ENCODE measurements around the gene NFKBIA. TPM values are rescaled to one million over a fixed set of nuclear protein-coding genes. Genes with fewer than 3 reads are reported as not detected.

Gene NFKBIA
- total and polyA plus RNA-seq, 2 donors (not counting 1 experiment from before 2014, with no cell fraction given) = 17.7 to 67.9 TPM

DNA sequence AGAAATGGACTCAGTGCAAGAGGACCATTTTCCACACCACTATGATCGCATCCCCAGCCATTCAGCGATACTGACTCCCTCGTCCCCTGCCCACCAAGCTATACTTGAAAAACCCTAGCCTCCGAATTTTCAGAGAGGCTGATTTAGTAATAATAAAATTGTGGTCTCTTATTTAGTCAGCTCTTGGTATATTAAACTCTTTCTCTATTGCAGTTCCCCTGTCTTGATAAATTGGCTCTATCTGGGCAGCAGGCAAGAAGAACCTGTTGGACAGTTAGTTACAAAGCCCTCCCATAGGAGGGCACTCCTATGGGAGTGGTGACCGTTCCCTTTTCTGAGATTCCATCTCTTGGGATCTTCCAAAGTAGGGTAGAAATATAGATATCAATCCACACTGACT lies 33.6 kb downstream of the NFKBIA start:
- H3K36me3 ChIP-seq (ENCODE audit: control insufficient read depth, insufficient read depth, low read length) = no peaks in the 10 kb centered on the region
- H3K4me1 ChIP-seq (ENCODE audit: control insufficient read depth, extremely low read depth, insufficient read depth, low read length) = peaks cover 12% of the 10 kb centered on the region
- no peaks in the 10 kb centered on the region for H4K20me1 ChIP-seq (ENCODE audit: control insufficient read depth, extremely low read depth, insufficient read depth, low read length)
- H3K9me3 ChIP-seq (ENCODE audit: control insufficient read depth, insufficient read depth, low read depth, low read length) = no peaks in the 10 kb centered on the region
- DNase-seq (ENCODE audit: low read depth in 2 of 2) = no peak
- H3K4me2 ChIP-seq (ENCODE audit: extremely low read depth, insufficient read depth, low read length) = no peak overlapping the region
- H2AFZ ChIP-seq (ENCODE audit: low read length) = no peak overlapping the region
- H3K79me2 ChIP-seq (ENCODE audit: control insufficient read depth, insufficient read depth, low read length) = no peaks in the 10 kb centered on the region
- no peak overlapping the region for H3K27ac ChIP-seq (ENCODE audit: insufficient read depth, low read length)
- no peaks in the 10 kb centered on the region for H3K27me3 ChIP-seq (ENCODE audit: control insufficient read depth, insufficient read depth, low read length)
- no peak overlapping the region for H3K9ac ChIP-seq (ENCODE audit: insufficient read depth, low read length)
- TF ChIP-seq EZH2 (IDR thresholded peaks at IDR 0.05; ENCODE audit: low read length, missing control alignments) = no peak
- TF ChIP-seq, protein P1, sequence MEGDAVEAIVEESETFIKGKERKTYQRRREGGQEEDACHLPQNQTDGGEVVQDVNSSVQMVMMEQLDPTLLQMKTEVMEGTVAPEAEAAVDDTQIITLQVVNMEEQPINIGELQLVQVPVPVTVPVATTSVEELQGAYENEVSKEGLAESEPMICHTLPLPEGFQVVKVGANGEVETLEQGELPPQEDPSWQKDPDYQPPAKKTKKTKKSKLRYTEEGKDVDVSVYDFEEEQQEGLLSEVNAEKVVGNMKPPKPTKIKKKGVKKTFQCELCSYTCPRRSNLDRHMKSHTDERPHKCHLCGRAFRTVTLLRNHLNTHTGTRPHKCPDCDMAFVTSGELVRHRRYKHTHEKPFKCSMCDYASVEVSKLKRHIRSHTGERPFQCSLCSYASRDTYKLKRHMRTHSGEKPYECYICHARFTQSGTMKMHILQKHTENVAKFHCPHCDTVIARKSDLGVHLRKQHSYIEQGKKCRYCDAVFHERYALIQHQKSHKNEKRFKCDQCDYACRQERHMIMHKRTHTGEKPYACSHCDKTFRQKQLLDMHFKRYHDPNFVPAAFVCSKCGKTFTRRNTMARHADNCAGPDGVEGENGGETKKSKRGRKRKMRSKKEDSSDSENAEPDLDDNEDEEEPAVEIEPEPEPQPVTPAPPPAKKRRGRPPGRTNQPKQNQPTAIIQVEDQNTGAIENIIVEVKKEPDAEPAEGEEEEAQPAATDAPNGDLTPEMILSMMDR (conservative IDR thresholded peaks at IDR 0.05 in 1 of 2, IDR thresholded peaks at IDR 0.05 in 1 of 2; ENCODE audit: low read depth in 1 of 2, low read length in 2 of 2) = no peak
- no peak overlapping the region for H3K4me3 ChIP-seq (replicated peaks in 1 of 4; ENCODE audit: control extremely low read depth in 1 of 4, insufficient read depth in 1 of 4, low read depth in 3 of 4, low read length in 4 of 4)

DNA sequence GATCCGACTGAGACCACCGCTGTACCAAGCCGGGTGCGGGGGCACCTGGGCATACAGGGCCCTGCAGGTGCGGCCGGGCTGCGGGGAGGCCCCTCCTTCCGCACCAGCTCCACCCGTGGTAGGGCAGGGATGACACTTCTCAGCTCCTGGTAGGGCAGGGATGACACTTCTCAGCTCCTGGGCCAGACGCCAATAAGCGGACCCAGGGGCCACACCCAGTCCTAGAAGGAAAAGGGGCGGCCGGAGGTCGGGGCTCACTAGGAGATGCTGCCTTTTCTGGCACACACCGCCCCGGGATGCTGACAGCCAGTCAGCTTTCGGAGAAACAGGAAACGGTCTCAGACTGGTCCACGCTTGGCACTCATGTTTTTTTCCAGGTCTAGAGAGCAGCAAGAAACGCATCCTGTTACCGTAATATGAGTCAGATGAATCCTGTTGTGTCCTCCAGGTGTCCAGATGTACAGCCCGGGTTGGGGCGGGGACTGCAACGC lies 34.8 kb downstream of the NFKBIA start:
- H3K9ac ChIP-seq (ENCODE audit: insufficient read depth, low read length) = no peak overlapping the region

DNA sequence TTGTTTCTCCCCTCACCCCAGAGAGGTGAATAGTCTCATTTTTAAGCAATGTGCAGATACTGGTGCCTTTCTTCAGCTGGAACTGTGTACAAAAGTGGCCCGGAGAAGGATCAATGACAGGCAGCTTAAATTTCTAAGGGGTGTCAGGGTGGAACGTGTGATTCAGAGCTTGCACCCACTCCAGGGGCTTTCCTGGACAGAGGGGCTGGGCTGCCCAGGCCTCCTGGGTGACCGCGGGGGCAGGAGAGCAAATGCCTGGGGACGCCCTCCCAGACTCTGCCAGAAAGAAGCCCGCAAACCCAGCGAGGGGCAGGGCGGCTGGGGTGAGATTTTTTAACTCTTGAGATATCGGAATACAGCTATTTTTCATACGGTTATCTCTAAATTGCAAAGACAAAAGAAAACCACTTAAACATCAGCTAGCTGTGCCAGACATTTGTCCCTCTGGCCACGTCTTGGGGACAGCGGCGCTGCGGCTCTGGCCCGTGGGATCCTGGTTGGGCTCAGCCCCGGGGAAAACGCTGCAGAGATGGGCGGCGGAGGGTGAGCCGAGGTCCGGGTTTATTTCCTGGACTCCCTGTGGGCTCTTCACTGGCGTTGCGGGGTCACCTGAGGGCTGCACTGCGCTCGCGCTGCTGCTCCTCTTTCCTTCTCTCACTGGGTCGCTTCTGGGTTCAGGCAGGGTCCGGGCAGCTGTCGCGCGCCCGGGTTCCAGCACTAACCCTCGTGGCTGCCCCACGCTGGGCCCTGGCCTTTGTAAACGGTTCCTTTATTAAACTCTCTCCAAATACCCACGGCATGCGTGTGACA lies 35.8 kb downstream of the NFKBIA start:
- Histone ChIP-seq H3K4me2 (ENCODE audit: extremely low read depth, insufficient read depth, low read length) (no peak overlapping the region), H4K20me1 (ENCODE audit: control insufficient read depth, extremely low read depth, insufficient read depth, low read length) (no peaks in the 10 kb centered on the region), H3K9me3 (ENCODE audit: control insufficient read depth, insufficient read depth, low read depth, low read length) (no peaks in the 10 kb centered on the region), H3K4me1 (ENCODE audit: control insufficient read depth, extremely low read depth, insufficient read depth, low read length) (peaks cover 22% of the 10 kb centered on the region), H3K4me3 (replicated peaks in 1 of 4; ENCODE audit: control extremely low read depth in 1 of 4, insufficient read depth in 1 of 4, low read depth in 3 of 4, low read length in 4 of 4) (no peak overlapping the region), H3K27me3 (ENCODE audit: control insufficient read depth, insufficient read depth, low read length) (no peaks in the 10 kb centered on the region), H3K9ac (ENCODE audit: insufficient read depth, low read length) (no peak overlapping the region), H3K36me3 (ENCODE audit: control insufficient read depth, insufficient read depth, low read length) (no peaks in the 10 kb centered on the region), H3K79me2 (ENCODE audit: control insufficient read depth, insufficient read depth, low read length) (no peaks in the 10 kb centered on the region), H3K27ac (ENCODE audit: insufficient read depth, low read length) (no peak overlapping the region), H2AFZ (ENCODE audit: low read length) (no peak overlapping the region)
- no peak for TF ChIP-seq EZH2 (IDR thresholded peaks at IDR 0.05; ENCODE audit: low read length, missing control alignments)
- TF ChIP-seq, protein P1 (conservative IDR thresholded peaks at IDR 0.05 in 1 of 2, IDR thresholded peaks at IDR 0.05 in 1 of 2; ENCODE audit: low read depth in 1 of 2, low read length in 2 of 2) = no peak
- DNase-seq (ENCODE audit: low read depth in 2 of 2) = peak in 1 of 2 donors; percentile 32

More for the DNA sequence above, 34.8 kb downstream of the NFKBIA start:
- no peak overlapping the region for H3K27ac ChIP-seq (ENCODE audit: insufficient read depth, low read length)
- H4K20me1 ChIP-seq (ENCODE audit: control insufficient read depth, extremely low read depth, insufficient read depth, low read length) = no peaks in the 10 kb centered on the region
- TF ChIP-seq EZH2 (IDR thresholded peaks at IDR 0.05; ENCODE audit: low read length, missing control alignments) = no peak
- TF ChIP-seq, protein P1 (conservative IDR thresholded peaks at IDR 0.05 in 1 of 2, IDR thresholded peaks at IDR 0.05 in 1 of 2; ENCODE audit: low read depth in 1 of 2, low read length in 2 of 2) = no peak
- H3K9me3 ChIP-seq (ENCODE audit: control insufficient read depth, insufficient read depth, low read depth, low read length) = no peaks in the 10 kb centered on the region
- no peak overlapping the region for H3K4me2 ChIP-seq (ENCODE audit: extremely low read depth, insufficient read depth, low read length)
- H3K27me3 ChIP-seq (ENCODE audit: control insufficient read depth, insufficient read depth, low read length) = no peaks in the 10 kb centered on the region
- no peak overlapping the region for H3K4me3 ChIP-seq (replicated peaks in 1 of 4; ENCODE audit: control extremely low read depth in 1 of 4, insufficient read depth in 1 of 4, low read depth in 3 of 4, low read length in 4 of 4)
- no peaks in the 10 kb centered on the region for H3K36me3 ChIP-seq (ENCODE audit: control insufficient read depth, insufficient read depth, low read length)
- peak in 1 of 2 donors; percentile 46 for DNase-seq (ENCODE audit: low read depth in 2 of 2)
- peaks cover 22% of the 10 kb centered on the region for H3K4me1 ChIP-seq (ENCODE audit: control insufficient read depth, extremely low read depth, insufficient read depth, low read length)
- no peak overlapping the region for H2AFZ ChIP-seq (ENCODE audit: low read length)
- H3K79me2 ChIP-seq (ENCODE audit: control insufficient read depth, insufficient read depth, low read length) = no peaks in the 10 kb centered on the region

Measured in fibroblast of lung (primary cell).